Measurements from ENCODE around the gene RAD51B. TPM values are rescaled to one million over a fixed set of nuclear protein-coding genes. Genes with fewer than 3 reads are reported as not detected.

The RAD51B gene
- total and polyA plus RNA-seq, 2 of the 13 experiments (the other 11 are each of a cell fraction or from before 2014, with no cell fraction given): 7.0 to 9.5 TPM

- TF ChIP-seq ZNF280D (CRISPR knock-in tag; IDR thresholded peaks at IDR 0.05): no peak
- TF ChIP-seq ZEB1 (IDR thresholded peaks at IDR 0.05; ENCODE audit: insufficient replicate concordance, low read depth): no peak
- no peak for TF ChIP-seq ZSCAN12 (CRISPR knock-in tag; IDR thresholded peaks at IDR 0.05)
- no peak for TF ChIP-seq ZNF576 (CRISPR knock-in tag; IDR thresholded peaks at IDR 0.05)
- no peak for TF ChIP-seq HHEX (CRISPR knock-in tag; IDR thresholded peaks at IDR 0.05)
- FAIRE-seq (no peak), ATAC-seq (no peak), DNase-seq (ENCODE audit: low spot score) (no peak)
- WGBS (ENCODE audit: low lambda C conversion rate): 87% methylated on average over 12 of the region's 12 CpGs
- Histone ChIP-seq H3K36me3 (replicated peaks in 1 of 2; ENCODE audit: control insufficient read depth in 1 of 2, insufficient read depth in 2 of 2, low read length in 2 of 2) (no peaks in the 10 kb centered on the region), H3K4me1 (ENCODE audit: insufficient read depth, low read length) (peaks cover 27% of the 10 kb centered on the region), H3K27ac (ENCODE audit: extremely low read length, insufficient read depth, low read length) (no peak overlapping the region), H3K9me3 (ENCODE audit: low read length) (no peaks in the 10 kb centered on the region), H3K4me3 (replicated peaks in 1 of 3; ENCODE audit: insufficient read depth in 1 of 3, low read depth in 2 of 3, low read length in 3 of 3) (no peak overlapping the region), H3K4me2 (ENCODE audit: low read depth, low read length) (no peak overlapping the region), H3K9ac (ENCODE audit: insufficient read depth, low read depth, low read length) (no peak overlapping the region), H3K79me2 (ENCODE audit: insufficient read depth, low read length) (no peaks in the 10 kb centered on the region), H2AFZ (ENCODE audit: low read length) (no peak overlapping the region), H4K20me1 (ENCODE audit: insufficient read depth, low read length) (no peaks in the 10 kb centered on the region), H3K27me3 (ENCODE audit: control insufficient read depth in 1 of 2, insufficient read depth in 2 of 2, low read length in 2 of 2) (no peaks in the 10 kb centered on the region)
- ChIA-PET POLR2A (no interaction called here), CTCF (ENCODE audit: low intra/inter-chr PET ratio, low total read pairs) (no interaction called here)
- intact Hi-C loops (cut with micrococcal nuclease; ENCODE audit: unreplicated experiment): no loop called here
- no TSS peak for BruUV-seq (replicated peaks)
- in situ Hi-C loops (cut with HindIII; ENCODE audit: extremely low pct_ligation_motif_present, low pct_unique_long_range_greater_than_20kb): no loop called here
Measured at GRCh38 chr14:68015356-68016254, 196.0 kb downstream of the RAD51B start.

All from HepG2 (cell line).